Stimulated activated CD8-positive, alpha-beta memory T cell treated with anti-CD3 and anti-CD28 coated beads, Interleukin-7, amount 100 ng/mL, for 4 hours (primary cell): ENCODE results near the gene METTL9.
"Not testable (repeated sequence)": the region's sequence is repeated elsewhere in the genome, so short reads cannot be mapped to it uniquely, and the experiment has no call there.

Experiments
- DNase-seq, 2 donors: peaks; one replicate each; pipeline ENCODE4 v3.0.0-alpha.2; 2020; ENCODE audit warnings: low read depth in 2 of 2

METTL9 gene

GRCh38 chr16:21637032-21637968, 37.9 kb downstream of the METTL9 start:
- DNase-seq = no peak

- DNase-seq = no peak
Observed at GRCh38 chr16:21638573-21638975, 39.2 kb downstream of the METTL9 start.

- DNase-seq = no peak
Observed at GRCh38 chr16:21639493-21639892, 40.1 kb downstream of the METTL9 start.

GRCh38 chr16:21641916-21642315, 42.5 kb downstream of the METTL9 start:
- DNase-seq = no peak

- no peak for DNase-seq
Observed at GRCh38 chr16:21642861-21643260, 43.5 kb downstream of the METTL9 start.

GRCh38 chr16:21643785-21644184, 44.4 kb downstream of the METTL9 start:
- no peak for DNase-seq

- no peak for DNase-seq
Observed at GRCh38 chr16:21644674-21645073, 45.3 kb downstream of the METTL9 start.

- DNase-seq = no peak
Observed at GRCh38 chr16:21645261-21645721, 45.9 kb downstream of the METTL9 start.

- no peak for DNase-seq
Observed at GRCh38 chr16:21646091-21646490, 46.7 kb downstream of the METTL9 start.

GRCh38 chr16:21646721-21647561, 47.6 kb downstream of the METTL9 start:
- peak; percentile 71 to 77 for DNase-seq

GRCh38 chr16:21647562-21648164, 48.3 kb downstream of the METTL9 start:
- DNase-seq = no peak

GRCh38 chr16:21649826-21650406, 50.5 kb downstream of the METTL9 start:
- not testable (repeated sequence) for DNase-seq

- no peak for DNase-seq
Observed at GRCh38 chr16:21650521-21650920, 51.1 kb downstream of the METTL9 start.

- no peak for DNase-seq
Observed at GRCh38 chr16:21651515-21651914, 52.1 kb downstream of the METTL9 start.

- DNase-seq = no peak
Observed at GRCh38 chr16:21652453-21652852, 53.1 kb downstream of the METTL9 start, which contains the start of gene IGSF6. TSS of gene IGSF6 (minus strand) at chr16:21652608. CDS start at chr16:21652598, 10 bp downstream.

- no peak for DNase-seq
Observed at GRCh38 chr16:21653571-21653970, 54.2 kb downstream of the METTL9 start.

- no peak for DNase-seq
Observed at GRCh38 chr16:21654466-21654865, 55.1 kb downstream of the METTL9 start.

GRCh38 chr16:21654881-21655280, 55.5 kb downstream of the METTL9 start:
- DNase-seq = no peak

GRCh38 chr16:21656795-21657768, 57.7 kb downstream of the METTL9 start:
- peak in 1 of 2 donors; percentile 23 for DNase-seq

- no peak for DNase-seq
Observed at GRCh38 chr16:21659124-21659523, 59.7 kb downstream of the METTL9 start.
